ENCODE results near the gene RAD51AP1. TPM values are rescaled to one million over a fixed set of nuclear protein-coding genes. Genes with fewer than 3 reads are reported as not detected.

Gene RAD51AP1
- total and polyA plus RNA-seq, 2 donors (not counting 3 experiments of a cell fraction or from before 2014, with no cell fraction given) = 9.0 to 23.1 TPM

- Histone ChIP-seq H3K4me3 (replicated peaks in 1 of 3; ENCODE audit: insufficient read depth in 1 of 3, low read depth in 1 of 3, low read length in 3 of 3) (no peak overlapping the region), H3K79me2 (ENCODE audit: control insufficient read depth, insufficient read depth, low read length) (no peaks in the 10 kb centered on the region), H3K36me3 (ENCODE audit: control insufficient read depth in 2 of 2, extremely low read depth in 1 of 2, insufficient read depth in 2 of 2, low read length in 2 of 2) (no peaks in the 10 kb centered on the region), H3K9me3 (replicated peaks; ENCODE audit: control insufficient read depth, insufficient read depth, low read length) (no peaks in the 10 kb centered on the region), H4K20me1 (replicated peaks; ENCODE audit: control insufficient read depth, extremely low read depth, insufficient read depth, low read length) (no peaks in the 10 kb centered on the region), H2AFZ (ENCODE audit: low read depth, low read length) (no peak overlapping the region), H3K27ac (ENCODE audit: insufficient read depth, low read depth, low read length) (no peak overlapping the region), H3K4me2 (ENCODE audit: insufficient read depth, low read length) (no peak overlapping the region), H3K27me3 (ENCODE audit: control insufficient read depth in 2 of 2, insufficient read depth in 2 of 2, low read length in 2 of 2) (peaks cover 3 to 4% of the 10 kb centered on the region in 2 experiments), H3K4me1 (ENCODE audit: control insufficient read depth, extremely low read depth, insufficient read depth, low read length) (peaks cover 11% of the 10 kb centered on the region), H3K9ac (replicated peaks; ENCODE audit: extremely low read depth, insufficient read depth, low read length) (no peak overlapping the region), H3K9me1 (replicated peaks; ENCODE audit: control insufficient read depth, extremely low read depth, insufficient read depth, low read length) (no peaks in the 10 kb centered on the region)
- no TSS peak for BruUV-seq (replicated peaks)
- CTCF ChIA-PET = no interaction called here
- TF ChIP-seq MAX (IDR thresholded peaks at IDR 0.05; ENCODE audit: insufficient read depth, insufficient read length) (no peak), GATA2 (IDR thresholded peaks at IDR 0.05; ENCODE audit: insufficient read depth, insufficient read length, low read depth, low read length) (no peak), FOS (IDR thresholded peaks at IDR 0.05; ENCODE audit: borderline replicate concordance, insufficient read depth, low read length) (no peak), JUN (IDR thresholded peaks at IDR 0.05; ENCODE audit: borderline replicate concordance, insufficient read depth, insufficient read length, low read depth) (no peak), POLR2A (IDR thresholded peaks at IDR 0.05; ENCODE audit: low read depth, low read length) (no peak), POLR2AphosphoS5 (IDR thresholded peaks at IDR 0.05; ENCODE audit: insufficient read depth, low read depth, low read length) (no peak), MYC (IDR thresholded peaks at IDR 0.05; ENCODE audit: low read depth, low read length) (no peak), EZH2 (IDR thresholded peaks at IDR 0.05; ENCODE audit: borderline replicate concordance, low read depth, low read length, severe bottlenecking) (no peak), CTCF (IDR thresholded peaks at IDR 0.05; ENCODE audit: extremely low read depth in 1 of 2, insufficient read depth in 1 of 2, low read depth in 1 of 2, low read length in 2 of 2) (no peak)
- intact Hi-C loops (cut with micrococcal nuclease) (no loop called here), dilution Hi-C loops (cut with MboI; ENCODE audit: extremely low pct_ligation_motif_present, low sequenced_read_pairs) (no loop called here)
- DNase-seq (ENCODE audit: low read depth, low spot score) = no peak
- no peak for FAIRE-seq
- POLR2A ChIA-PET = no interaction called here
Measured at GRCh38 chr12:4584281-4584680, 45.6 kb downstream of the RAD51AP1 start.

Data from endothelial cell of umbilical vein (primary cell).